ENCODE results near the gene CNTNAP2. TPM values are rescaled to one million over a fixed set of nuclear protein-coding genes. Genes with fewer than 3 reads are reported as not detected.

Gene CNTNAP2
- total RNA-seq, 1 donor from 2014 or later = 0.27 TPM

- TF ChIP-seq CTCF (IDR thresholded peaks at IDR 0.05) = no peak
- H3K27ac Mint-ChIP-seq (ENCODE audit: unreplicated experiment) = no peak overlapping the region
- no peak for DNase-seq (ENCODE audit: low spot score)
- peaks cover 1% of the 10 kb centered on the region for H3K27me3 Mint-ChIP-seq (ENCODE audit: low read depth)
- no peak overlapping the region for H3K4me3 Mint-ChIP-seq (ENCODE audit: unreplicated experiment)
- H3K36me3 Mint-ChIP-seq (ENCODE audit: low read depth) = no peaks in the 10 kb centered on the region
- H3K9me3 Mint-ChIP-seq (ENCODE audit: low read depth) = no peaks in the 10 kb centered on the region
- H3K4me1 Mint-ChIP-seq (ENCODE audit: low read depth) = no peaks in the 10 kb centered on the region
Observed at GRCh38 chr7:147060070-147060469, 943.5 kb downstream of the CNTNAP2 start.

- H3K4me3 Mint-ChIP-seq (ENCODE audit: unreplicated experiment) = no peak overlapping the region
Observed at GRCh38 chr7:147062897-147063296, 946.3 kb downstream of the CNTNAP2 start.

GRCh38 chr7:147068842-147069241 lies 952.2 kb downstream of the CNTNAP2 start:
- no peak for DNase-seq (ENCODE audit: low spot score)
- no peak overlapping the region for H3K4me3 Mint-ChIP-seq (ENCODE audit: unreplicated experiment)
- peaks cover 1% of the 10 kb centered on the region for H3K27me3 Mint-ChIP-seq (ENCODE audit: low read depth)
- TF ChIP-seq CTCF (IDR thresholded peaks at IDR 0.05) = no peak
- H3K9me3 Mint-ChIP-seq (ENCODE audit: low read depth) = peaks cover 10% of the 10 kb centered on the region
- no peaks in the 10 kb centered on the region for H3K4me1 Mint-ChIP-seq (ENCODE audit: low read depth)
- no peak overlapping the region for H3K27ac Mint-ChIP-seq (ENCODE audit: unreplicated experiment)
- H3K36me3 Mint-ChIP-seq (ENCODE audit: low read depth) = peaks cover 1% of the 10 kb centered on the region

More at GRCh38 chr7:147062897-147063296, 946.3 kb downstream of the CNTNAP2 start:
- no peaks in the 10 kb centered on the region for H3K36me3 Mint-ChIP-seq (ENCODE audit: low read depth)
- peaks cover 1% of the 10 kb centered on the region for H3K27me3 Mint-ChIP-seq (ENCODE audit: low read depth)
- no peaks in the 10 kb centered on the region for H3K9me3 Mint-ChIP-seq (ENCODE audit: low read depth)
- TF ChIP-seq CTCF (IDR thresholded peaks at IDR 0.05) = no peak
- no peak overlapping the region for H3K27ac Mint-ChIP-seq (ENCODE audit: unreplicated experiment)
- DNase-seq (ENCODE audit: low spot score) = no peak
- H3K4me1 Mint-ChIP-seq (ENCODE audit: low read depth) = no peaks in the 10 kb centered on the region

- peaks cover 3% of the 10 kb centered on the region for H3K27me3 Mint-ChIP-seq (ENCODE audit: low read depth)
- H3K9me3 Mint-ChIP-seq (ENCODE audit: low read depth) = peaks cover 10% of the 10 kb centered on the region
- no peaks in the 10 kb centered on the region for H3K4me1 Mint-ChIP-seq (ENCODE audit: low read depth)
- H3K36me3 Mint-ChIP-seq (ENCODE audit: low read depth) = peaks cover 1% of the 10 kb centered on the region
- no peak overlapping the region for H3K4me3 Mint-ChIP-seq (ENCODE audit: unreplicated experiment)
- DNase-seq (ENCODE audit: low spot score) = no peak
- no peak for TF ChIP-seq CTCF (IDR thresholded peaks at IDR 0.05)
- no peak overlapping the region for H3K27ac Mint-ChIP-seq (ENCODE audit: unreplicated experiment)
Observed at GRCh38 chr7:147069771-147070170, 953.2 kb downstream of the CNTNAP2 start.

GRCh38 chr7:147070886-147071285 lies 954.3 kb downstream of the CNTNAP2 start:
- H3K27ac Mint-ChIP-seq (ENCODE audit: unreplicated experiment) = no peak overlapping the region
- peaks cover 10% of the 10 kb centered on the region for H3K9me3 Mint-ChIP-seq (ENCODE audit: low read depth)
- H3K4me1 Mint-ChIP-seq (ENCODE audit: low read depth) = no peaks in the 10 kb centered on the region
- H3K4me3 Mint-ChIP-seq (ENCODE audit: unreplicated experiment) = no peak overlapping the region
- peaks cover 1% of the 10 kb centered on the region for H3K36me3 Mint-ChIP-seq (ENCODE audit: low read depth)
- no peak for DNase-seq (ENCODE audit: low spot score)
- peaks cover 3% of the 10 kb centered on the region for H3K27me3 Mint-ChIP-seq (ENCODE audit: low read depth)
- no peak for TF ChIP-seq CTCF (IDR thresholded peaks at IDR 0.05)
